CD4-positive, alpha-beta T cell treated with Interleukin-17A for 4 hours (primary cell): ENCODE data around the gene CCL4L2.
"Not testable (repeated sequence)": the region's sequence is repeated elsewhere in the genome, so short reads cannot be mapped to it uniquely, and the experiment has no call there.

ENCODE experiments used
- DNase-seq: peaks from one replicate; pipeline ENCODE4 v3.0.0-alpha.2; 2020; ENCODE audit warnings: mixed read lengths

The CCL4L2 gene

DNA sequence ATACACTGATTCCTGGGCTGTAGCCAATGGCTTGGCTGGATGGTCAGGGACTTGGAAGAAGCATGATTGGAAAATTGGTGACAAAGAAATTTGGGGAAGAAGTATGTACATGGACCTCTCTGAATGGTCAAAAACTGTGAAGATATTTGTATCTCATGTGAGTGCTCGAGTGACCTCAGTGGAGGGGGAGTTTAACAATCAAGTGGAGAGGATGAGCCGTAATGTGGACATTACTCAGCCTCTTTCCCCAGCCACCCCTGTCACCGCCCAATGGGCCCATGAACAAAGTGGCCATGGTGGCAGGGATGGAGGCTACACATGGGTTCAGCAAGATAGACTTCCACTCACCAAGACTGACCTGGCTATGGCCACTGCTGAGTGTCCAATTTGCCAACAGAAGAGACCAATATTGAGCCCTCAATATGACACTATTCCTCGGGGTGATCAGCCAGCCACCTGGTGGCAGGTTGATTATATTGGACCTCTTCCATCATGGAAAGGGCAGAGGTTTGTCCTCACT, 10.8 kb downstream of the CCL4L2 start:
- DNase-seq: not testable (repeated sequence)

- DNase-seq: not testable (repeated sequence)
Measured at GRCh38 chr17:36222967-36223366, 12.1 kb downstream of the CCL4L2 start.

DNA sequence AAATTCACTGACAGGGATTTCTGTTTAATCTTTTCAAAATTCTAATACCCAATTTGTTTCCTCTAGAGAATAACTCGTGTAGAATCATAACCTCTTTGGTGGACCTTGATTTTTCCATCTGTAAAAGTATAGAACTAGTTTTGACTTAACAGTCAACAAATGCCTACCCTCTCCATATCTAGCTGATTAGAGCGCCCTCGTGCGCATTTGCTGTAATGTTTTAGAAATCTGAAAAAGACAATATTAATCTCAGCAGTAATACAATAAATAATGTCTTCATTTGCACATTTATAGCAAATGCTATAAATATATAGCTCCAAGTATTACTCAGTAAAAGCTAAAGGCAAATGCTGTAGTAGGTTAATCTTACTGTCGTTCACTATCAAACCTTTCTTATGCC, 18.8 kb downstream of the CCL4L2 start:
- DNase-seq: not testable (repeated sequence)

DNA sequence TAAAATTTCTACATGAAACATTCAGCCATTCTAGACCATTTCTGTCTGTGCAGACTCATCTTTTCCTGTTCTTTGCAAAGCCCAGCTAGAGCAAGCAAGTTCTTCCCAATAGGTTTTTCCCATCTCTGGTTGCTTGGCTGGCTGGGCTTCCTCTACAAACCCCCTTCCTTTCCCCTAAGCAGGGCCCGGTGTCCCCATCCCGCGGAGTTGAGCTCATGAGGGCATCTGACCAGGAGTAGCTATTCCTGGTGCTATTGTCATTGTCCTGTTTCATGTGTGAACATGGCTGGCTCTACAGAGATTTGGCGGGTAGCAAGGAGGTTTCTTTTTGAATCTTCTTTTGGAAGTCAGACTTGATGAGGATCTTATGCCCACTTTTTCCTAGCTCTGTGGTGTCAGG, 31.2 kb downstream of the CCL4L2 start:
- DNase-seq: not testable (repeated sequence)
